Gastrocnemius medialis (tissue), 4 donors: ENCODE data around the gene ZSCAN32. TPM values are rescaled to one million over a fixed set of nuclear protein-coding genes. Genes with fewer than 3 reads are reported as not detected.

Experiments used
- ATAC-seq, 2 donors: fragments of 150-250 bp; one replicate each; pipeline ENCODE4 v1.9.1; 2016
- DNase-seq, 2 donors: peaks; one replicate each; pipeline ENCODE4 v3.0.0-alpha.2; 2019
- H3K27ac ChIP-seq, 4 donors: fragments of 200-600 bp; sonication (generic); 1 replicate in 1 of 4; 2 replicates in 3 of 4; pipeline ENCODE4 v1.5.1; 2016 to 2018; ENCODE audit warnings: mild to moderate bottlenecking in 2 of 4, moderate library complexity in 1 of 4
- H3K27me3 ChIP-seq, 3 donors: fragments of 200-600 bp; sonication (generic) in 2 of 3; 1 replicate in 1 of 3; 2 replicates in 2 of 3; pipeline versions ENCODE4 v1.5.1 to v1.6.0; 2016 to 2019; ENCODE audit warnings: mild to moderate bottlenecking in 1 of 3, moderate library complexity in 1 of 3
- H3K36me3 ChIP-seq, 2 donors: fragments of 200-600 bp; sonication (generic) in 1 of 2; one replicate each; pipeline ENCODE4 v1.5.1; 2017 to 2018
- H3K4me1 ChIP-seq, 2 donors: fragments of 200-600 bp; sonication (generic) in 1 of 2; one replicate each; pipeline ENCODE4 v1.5.1; 2016 to 2017; ENCODE audit warnings: mild to moderate bottlenecking in 2 of 2
- H3K4me3 ChIP-seq, 4 donors: fragments of 200-600 bp; sonication (generic) in 3 of 4; 1 replicate in 1 of 4; 2 replicates in 3 of 4; pipeline ENCODE4 v1.5.1; 2016 to 2019; ENCODE audit warnings: mild to moderate bottlenecking in 2 of 4
- H3K9me3 ChIP-seq, 3 donors: fragments of 200-600 bp; sonication (generic) in 2 of 3; 1 replicate in 1 of 3; 2 replicates in 2 of 3; pipeline ENCODE4 v1.5.1; 2016 to 2019
- POLR2A ChIP-seq, 2 donors: fragments of 450-650 bp; IDR thresholded peaks; one replicate each; pipeline ENCODE4 v1.6.1; 2017; ENCODE audit warnings: antibody characterized with exemption in 2 of 2, mild to moderate bottlenecking in 2 of 2, moderate library complexity in 2 of 2
- in situ Hi-C, 4 donors: fragments of 200-750 bp; cut with MboI; loops; one replicate each; pipeline versions ENCODE4 v1.15.0 to v1.8.0; 2017; ENCODE audit warnings: low sequenced_read_pairs in 4 of 4
- intact Hi-C: fragments of 100-400 bp; cut with DNase I; formaldehyde crosslinking; loops from one replicate; pipeline ENCODE4 v1.15.1; 2023; ENCODE audit warnings: low total_unique reads
- total RNA-seq, 4 donors: library from RNA; depleted of rRNA; stranded (reverse); fragments of >200 nt; gene quantifications; one replicate each; pipeline versions ENCODE4 v1.1.0 to v1.2.3, GENCODE V29; 2016
- TF ChIP-seq, protein P1 (sequence below), 5 experiments: fragments of 450-650 bp in 3 of 5; fragments of 200-600 bp in 2 of 5; sonication (generic) in 2 of 5; IDR thresholded peaks in 4 of 5; conservative IDR thresholded peaks in 1 of 5; 1 replicate in 4 of 5; 2 replicates in 1 of 5; pipeline ENCODE4 v1.5.1; 2016 to 2019; ENCODE audit warnings: antibody characterized with exemption in 5 of 5, mild to moderate bottlenecking in 3 of 5, moderate library complexity in 3 of 5

Gene ZSCAN32
- total RNA-seq, 4 donors from 2014 or later = 4.0 to 6.5 (median 4.7) TPM

DNA sequence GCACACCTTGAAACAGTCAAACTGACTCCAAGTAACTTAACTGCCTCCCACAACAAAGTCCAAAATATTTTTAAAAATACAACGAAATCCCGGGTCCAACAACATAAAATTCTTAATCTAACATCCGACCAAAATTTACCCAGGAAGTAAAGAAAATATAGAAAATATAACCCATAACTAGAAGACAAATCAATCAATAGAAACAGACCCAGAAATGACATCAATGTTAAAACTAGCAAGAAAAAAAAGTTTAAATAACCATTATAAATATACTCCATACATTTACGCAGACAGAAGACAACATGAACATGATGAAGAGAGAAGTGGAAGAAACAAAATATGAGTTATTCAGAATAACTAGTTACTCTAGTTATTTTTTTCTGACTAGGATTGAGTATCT, 38.8 kb upstream of the ZSCAN32 start:
- in situ Hi-C loops = no loop called here
- Histone ChIP-seq H3K36me3 (peaks cover 0 to 28% of the 10 kb centered on the region in 2 donors), H3K4me1 (peaks cover under 1 to 8% of the 10 kb centered on the region in 2 donors)

DNA sequence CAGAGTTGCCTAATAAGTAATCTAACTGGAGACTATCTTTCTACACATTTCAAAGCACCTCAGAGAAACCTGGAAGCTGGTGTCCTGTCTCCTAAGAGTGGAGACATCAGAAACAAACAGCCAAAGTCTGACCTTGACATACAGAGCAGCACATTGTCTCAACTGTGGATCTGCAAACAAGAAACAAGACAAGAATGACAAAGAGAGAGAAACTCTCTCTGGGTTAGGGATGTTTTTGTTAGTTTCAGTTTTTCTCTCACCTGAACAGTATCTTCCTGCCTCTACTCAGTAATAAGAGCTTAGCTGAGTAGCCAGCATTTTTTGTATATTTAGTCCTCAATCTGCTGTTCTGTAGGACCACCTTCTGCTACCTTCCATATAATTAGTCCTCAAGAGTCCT, 33.6 kb upstream of the ZSCAN32 start:
- H3K27ac ChIP-seq = no peak overlapping the region
- intact Hi-C loops (no loop called here), in situ Hi-C loops (no loop called here)
- H3K4me1 ChIP-seq = no peaks in the 10 kb centered on the region
- no peak for ATAC-seq
- DNase-seq = no peak
- H3K9me3 ChIP-seq = peaks cover 0 to 10% (median 0%) of the 10 kb centered on the region in 3 donors
- H3K36me3 ChIP-seq = peaks cover 2 to 14% of the 10 kb centered on the region in 2 donors
- H3K4me3 ChIP-seq = no peak overlapping the region
- H3K27me3 ChIP-seq = no peaks in the 10 kb centered on the region
- TF ChIP-seq POLR2A (IDR thresholded peaks at IDR 0.05) = no peak
- TF ChIP-seq, protein P1, sequence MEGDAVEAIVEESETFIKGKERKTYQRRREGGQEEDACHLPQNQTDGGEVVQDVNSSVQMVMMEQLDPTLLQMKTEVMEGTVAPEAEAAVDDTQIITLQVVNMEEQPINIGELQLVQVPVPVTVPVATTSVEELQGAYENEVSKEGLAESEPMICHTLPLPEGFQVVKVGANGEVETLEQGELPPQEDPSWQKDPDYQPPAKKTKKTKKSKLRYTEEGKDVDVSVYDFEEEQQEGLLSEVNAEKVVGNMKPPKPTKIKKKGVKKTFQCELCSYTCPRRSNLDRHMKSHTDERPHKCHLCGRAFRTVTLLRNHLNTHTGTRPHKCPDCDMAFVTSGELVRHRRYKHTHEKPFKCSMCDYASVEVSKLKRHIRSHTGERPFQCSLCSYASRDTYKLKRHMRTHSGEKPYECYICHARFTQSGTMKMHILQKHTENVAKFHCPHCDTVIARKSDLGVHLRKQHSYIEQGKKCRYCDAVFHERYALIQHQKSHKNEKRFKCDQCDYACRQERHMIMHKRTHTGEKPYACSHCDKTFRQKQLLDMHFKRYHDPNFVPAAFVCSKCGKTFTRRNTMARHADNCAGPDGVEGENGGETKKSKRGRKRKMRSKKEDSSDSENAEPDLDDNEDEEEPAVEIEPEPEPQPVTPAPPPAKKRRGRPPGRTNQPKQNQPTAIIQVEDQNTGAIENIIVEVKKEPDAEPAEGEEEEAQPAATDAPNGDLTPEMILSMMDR (IDR thresholded peaks at IDR 0.05 in 4 of 5, conservative IDR thresholded peaks at IDR 0.05 in 1 of 5) = no peak

More for the DNA sequence above, 38.8 kb upstream of the ZSCAN32 start:
- H3K27me3 ChIP-seq = no peaks in the 10 kb centered on the region
- no peak overlapping the region for H3K4me3 ChIP-seq
- intact Hi-C loops = no loop called here
- no peak for TF ChIP-seq POLR2A (IDR thresholded peaks at IDR 0.05)
- TF ChIP-seq, protein P1 (IDR thresholded peaks at IDR 0.05 in 4 of 5, conservative IDR thresholded peaks at IDR 0.05 in 1 of 5) = no peak
- no peak overlapping the region for H3K27ac ChIP-seq
- DNase-seq = no peak
- ATAC-seq = no peak
- peaks cover 0 to 19% (median 0%) of the 10 kb centered on the region in 3 donors for H3K9me3 ChIP-seq

DNA sequence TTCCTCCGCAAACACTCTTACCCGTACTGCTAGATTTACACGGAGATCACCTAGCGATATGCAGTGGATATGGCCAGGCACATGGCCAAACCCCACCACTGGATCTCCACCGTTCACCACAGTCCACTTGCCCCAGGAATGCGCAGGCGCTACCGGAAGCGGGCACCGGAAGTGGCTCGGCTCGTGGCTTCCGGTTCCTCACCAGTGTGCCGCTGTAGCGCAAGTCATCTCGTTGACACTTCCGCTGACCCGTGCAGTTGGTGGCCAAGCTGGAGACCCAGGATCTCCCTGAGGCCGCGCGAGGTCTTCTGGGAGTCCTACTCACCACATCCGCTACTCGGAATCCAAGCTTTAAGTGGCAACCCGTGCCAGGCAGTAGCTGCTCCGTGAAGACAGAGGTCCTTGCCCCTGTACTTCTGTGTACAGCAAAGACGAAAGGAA, 31.0 kb upstream of the ZSCAN32 start:
- Histone ChIP-seq H3K4me1 (no peaks in the 10 kb centered on the region), H3K9me3 (no peaks in the 10 kb centered on the region), H3K4me3 (peak overlapping the region in 3 of 4 donors; percentile 5 to 29 (median 7)), H3K27me3 (no peaks in the 10 kb centered on the region), H3K27ac (no peak overlapping the region), H3K36me3 (peaks cover 2 to 12% of the 10 kb centered on the region in 2 donors)
- ATAC-seq = no peak
- intact Hi-C loops = no loop called here
- no peak for TF ChIP-seq POLR2A (IDR thresholded peaks at IDR 0.05)
- TF ChIP-seq, protein P1 (IDR thresholded peaks at IDR 0.05 in 4 of 5, conservative IDR thresholded peaks at IDR 0.05 in 1 of 5) = no peak
- in situ Hi-C loops = no loop called here
- DNase-seq = no peak

GRCh38 chr16:3413730-3414379, 13.1 kb upstream of the ZSCAN32 start:
- ATAC-seq (no peak), DNase-seq (no peak)
- no peaks in the 10 kb centered on the region for H3K27me3 ChIP-seq
- H3K9me3 ChIP-seq = peaks cover 17 to 47% (median 25%) of the 10 kb centered on the region in 3 donors
- in situ Hi-C loops = loop anchor here in 1 of 4 donors (25.0 kb wide), 1 partner anchor 127 kb away; the partner anchor contains the start of gene ZNF263
- H3K4me1 ChIP-seq = no peaks in the 10 kb centered on the region
- peaks cover 3 to 19% of the 10 kb centered on the region in 2 donors for H3K36me3 ChIP-seq
- TF ChIP-seq POLR2A (IDR thresholded peaks at IDR 0.05) = no peak
- TF ChIP-seq, protein P1 (IDR thresholded peaks at IDR 0.05 in 4 of 5, conservative IDR thresholded peaks at IDR 0.05 in 1 of 5) = no peak
- H3K27ac ChIP-seq = no peak overlapping the region
- H3K4me3 ChIP-seq = no peak overlapping the region
- intact Hi-C loops = no loop called here
